Head of caudate nucleus (tissue), 42 donors: ENCODE measurements around the gene ATG10.

Source experiments
- DNase-seq, 42 donors: peaks; one replicate each; pipeline versions ENCODE4 v3.0.0 to v3.0.0-alpha.2; 2020 to 2021; ENCODE audit warnings: mixed read lengths in 7 of 42
- intact Hi-C: fragments of 100-400 bp; cut with DNase I; formaldehyde crosslinking; loops from one replicate; pipeline ENCODE4 v1.15.0; 2022

ATG10 gene

DNA sequence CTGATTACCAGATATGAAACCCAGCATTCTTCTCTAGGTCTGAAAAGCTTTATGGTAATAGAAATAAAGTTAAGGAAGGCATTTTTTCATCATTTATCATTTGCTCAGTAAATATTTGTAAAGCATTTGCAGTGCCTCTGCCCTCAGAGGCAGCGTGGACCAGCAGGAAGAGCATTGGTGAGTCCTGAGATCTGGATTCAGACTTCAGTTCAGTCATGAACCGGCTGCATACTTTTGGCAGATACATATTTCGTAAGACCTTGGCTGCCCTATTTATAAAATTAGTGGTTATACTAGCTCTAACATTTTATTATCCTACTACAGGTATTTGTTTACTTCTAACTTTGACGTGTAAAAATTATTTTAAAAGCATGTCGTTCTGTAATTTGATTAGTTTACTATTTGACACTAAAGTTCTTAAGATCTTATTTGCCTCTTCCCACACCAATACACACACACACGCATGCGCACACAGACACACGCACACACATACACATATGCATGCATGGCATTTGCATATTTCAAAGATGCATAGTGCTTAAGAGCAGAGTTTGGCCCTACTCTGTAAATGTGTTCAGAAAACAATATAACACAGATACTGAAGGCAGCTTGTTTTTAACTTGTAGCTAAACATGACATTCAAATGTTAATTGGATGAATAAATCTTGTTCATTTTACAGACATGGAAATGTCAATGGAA lies 204.4 kb downstream of the ATG10 start:
- intact Hi-C loops, result no loop called here
- DNase-seq, result no peak

DNA sequence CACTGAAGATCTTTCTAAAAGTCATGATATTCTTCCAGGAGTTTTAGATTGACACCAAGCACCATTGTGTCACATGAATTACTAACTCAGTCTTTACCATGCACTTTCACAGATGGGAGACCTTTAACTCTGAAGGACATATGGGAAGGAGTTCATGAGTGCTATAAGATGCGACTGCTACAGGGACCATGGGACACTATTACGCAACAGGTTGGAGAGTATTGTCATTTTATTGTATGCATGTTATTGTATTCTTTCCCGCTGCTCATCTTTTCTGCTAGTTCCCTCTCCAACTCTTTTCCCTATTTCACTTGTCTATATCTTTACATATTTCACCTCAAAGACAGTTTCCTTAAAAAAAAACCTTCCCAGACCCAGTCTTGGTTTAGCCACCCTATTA lies 206.6 kb downstream of the ATG10 start:
- no peak for DNase-seq
- intact Hi-C loops, result no loop called here

DNA sequence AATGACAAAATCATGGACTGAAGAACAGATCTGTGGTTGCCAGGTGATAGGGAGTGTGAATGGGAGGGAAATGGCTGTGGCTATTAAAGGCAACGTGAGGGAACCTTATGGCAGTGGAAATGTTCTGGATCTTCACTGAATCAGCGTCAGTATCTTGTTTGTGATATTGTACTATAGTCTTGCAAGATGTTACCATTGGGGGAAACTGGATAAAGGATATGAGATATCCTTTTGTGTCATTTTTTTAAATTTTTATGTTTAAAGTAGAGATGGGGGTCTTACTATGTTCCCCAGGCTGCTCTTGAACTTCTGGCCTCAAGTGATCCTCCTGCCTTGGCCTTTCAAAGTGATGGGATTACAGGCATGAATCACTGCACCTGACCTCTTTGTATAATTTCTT lies 210.8 kb downstream of the ATG10 start:
- DNase-seq, result no peak

DNA sequence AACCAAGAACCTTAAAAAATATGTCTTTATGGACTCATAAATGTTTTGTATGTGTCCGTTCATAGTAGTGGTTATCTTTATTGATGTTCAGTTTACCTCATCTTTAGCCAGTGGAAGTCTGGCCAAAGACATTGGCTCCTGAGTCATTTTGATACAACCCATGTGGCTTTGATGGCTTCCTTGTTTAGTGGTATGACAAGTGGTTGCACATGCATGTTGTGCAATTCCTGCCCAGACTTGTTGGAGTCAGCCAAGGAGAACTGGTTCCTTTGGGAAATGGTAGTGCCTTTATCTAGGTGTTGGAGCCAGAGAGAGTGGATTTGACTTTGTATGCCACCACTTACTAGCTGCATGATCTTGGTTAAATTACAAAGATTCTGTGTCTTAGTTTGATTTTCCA lies 212.0 kb downstream of the ATG10 start:
- intact Hi-C loops, result no loop called here

More for the DNA sequence above, 210.8 kb downstream of the ATG10 start:
- intact Hi-C loops, result no loop called here

DNA sequence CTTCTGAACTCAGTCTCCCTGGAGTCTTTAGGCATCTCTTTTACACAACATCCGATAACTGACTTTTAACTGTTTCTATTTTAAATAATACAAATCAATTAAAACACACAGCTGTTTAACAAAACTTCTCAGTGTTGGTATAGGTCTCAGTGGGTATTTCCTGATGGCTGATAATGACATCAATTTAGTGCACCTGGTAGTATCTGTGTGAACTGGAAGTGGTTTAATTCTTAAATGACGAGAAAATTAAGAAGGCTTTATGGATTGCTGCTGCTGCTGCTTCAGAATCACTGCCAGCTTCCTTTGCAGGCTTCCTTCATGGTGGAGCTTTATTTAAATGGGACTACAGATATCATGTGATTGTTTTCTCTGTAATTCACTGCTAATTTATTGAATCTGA lies 214.0 kb downstream of the ATG10 start:
- intact Hi-C loops, result no loop called here
- DNase-seq, result no peak

More for the DNA sequence above, 212.0 kb downstream of the ATG10 start:
- DNase-seq, result no peak

DNA sequence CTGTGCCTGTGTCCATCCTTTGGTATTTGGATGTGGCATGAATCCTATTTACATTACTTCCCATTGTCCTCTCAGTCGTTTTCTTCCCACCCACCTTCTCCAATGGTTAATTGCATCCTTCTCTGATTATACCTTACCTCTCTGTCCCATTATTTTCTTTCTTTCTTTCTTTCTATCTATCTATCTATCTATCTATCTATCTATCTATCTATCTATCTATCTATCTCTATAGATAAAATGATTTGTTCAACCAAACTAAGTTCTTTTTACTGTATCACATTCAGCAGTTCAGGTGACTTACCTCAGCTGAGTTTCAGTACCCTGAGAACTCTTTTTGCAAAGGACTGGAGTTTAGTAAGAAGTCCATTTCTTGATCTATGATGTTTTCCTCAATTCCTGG lies 225.7 kb downstream of the ATG10 start:
- intact Hi-C loops, result no loop called here
- DNase-seq, result no peak

DNA sequence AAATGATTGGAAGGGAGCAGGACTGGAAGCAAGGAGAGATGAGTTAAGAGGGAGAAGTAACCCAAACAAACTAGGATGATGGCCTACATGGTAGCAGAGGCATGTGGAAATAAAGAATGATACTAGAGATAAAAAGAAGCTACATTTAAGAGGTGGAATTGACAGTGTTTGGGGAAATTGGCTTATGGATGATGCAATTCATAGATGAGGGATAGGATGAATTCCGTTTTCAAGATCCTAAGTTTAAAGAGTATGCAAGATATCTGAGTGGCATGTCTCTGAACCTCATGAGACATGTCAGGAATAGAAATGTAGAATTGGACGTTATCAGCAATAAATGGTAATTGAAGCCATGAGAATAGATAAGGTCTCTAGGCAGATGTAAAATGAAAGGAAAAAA lies 232.7 kb downstream of the ATG10 start:
- intact Hi-C loops, result no loop called here
- DNase-seq, result no peak

DNA sequence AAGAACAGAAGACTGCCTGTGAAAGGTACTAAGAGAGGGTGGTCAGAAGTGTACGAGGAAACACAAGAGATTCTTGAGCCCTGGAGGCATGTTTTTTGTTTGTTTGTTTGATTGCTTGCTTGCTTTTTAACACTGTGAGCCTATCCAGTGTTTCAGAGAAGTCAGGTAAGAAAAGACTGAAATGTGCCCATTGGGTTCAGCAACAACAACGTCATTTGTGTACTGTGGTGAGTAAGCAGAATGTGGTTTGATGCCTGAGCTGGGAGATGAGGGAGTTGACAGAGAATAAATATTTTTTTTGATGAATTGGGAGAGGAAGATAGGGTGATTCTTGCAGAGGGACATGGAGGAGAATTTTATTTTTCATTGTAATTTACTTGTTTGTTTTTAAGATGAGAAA lies 233.2 kb downstream of the ATG10 start:
- intact Hi-C loops, result no loop called here
- DNase-seq, result no peak

DNA sequence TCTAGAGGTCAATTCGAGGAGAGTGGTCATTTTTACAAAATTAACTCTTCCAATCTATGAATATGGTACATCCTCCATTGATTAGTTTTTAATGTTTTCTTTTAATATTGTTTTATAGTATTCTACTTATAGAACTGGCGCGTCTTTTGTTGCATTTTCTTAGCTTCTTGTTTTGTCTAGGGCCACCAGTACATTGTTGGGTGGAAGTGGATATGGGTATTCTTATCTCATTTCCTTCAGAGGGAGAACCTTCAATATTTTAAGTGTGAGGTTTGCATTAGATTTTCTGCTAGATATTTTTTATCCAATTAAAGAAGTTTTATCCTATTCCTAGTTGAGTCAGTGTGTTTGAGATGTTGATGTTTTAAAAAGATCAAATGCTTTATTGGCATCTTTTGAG lies 236.5 kb downstream of the ATG10 start:
- DNase-seq, result no peak
- intact Hi-C loops, result no loop called here

DNA sequence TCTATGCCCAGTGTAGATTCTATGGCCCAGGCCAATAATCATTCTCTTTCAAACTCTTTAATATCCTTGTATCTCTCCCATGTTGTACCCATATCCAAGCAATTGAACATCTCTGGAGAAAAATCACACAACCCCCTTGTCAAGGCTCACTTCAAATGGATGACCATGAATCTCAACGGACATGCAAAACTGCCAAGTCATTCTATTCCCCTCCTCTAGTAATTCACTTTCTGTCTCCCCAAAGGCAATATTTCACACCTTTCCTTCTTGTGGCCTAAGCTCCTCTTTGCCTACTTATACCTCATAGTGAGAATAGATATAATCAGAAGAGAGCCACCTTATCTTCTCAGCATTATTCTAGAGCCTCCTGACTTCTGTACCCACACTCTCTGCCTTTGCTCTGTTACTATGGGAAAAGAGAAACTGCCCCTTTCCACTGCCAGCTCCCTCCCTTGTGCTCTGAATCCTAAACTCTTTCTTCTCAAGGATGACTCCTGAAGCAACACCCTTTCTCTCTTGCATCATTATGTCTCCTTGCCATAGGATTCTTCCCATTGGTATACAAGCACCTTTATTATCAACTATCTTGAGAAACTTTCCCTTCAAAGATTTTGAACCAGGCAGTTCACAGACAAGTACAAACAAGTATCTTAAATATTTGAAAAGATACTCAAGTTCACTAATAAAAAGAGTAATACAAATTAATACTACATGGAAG lies 240.2 kb downstream of the ATG10 start:
- no peak for DNase-seq
- intact Hi-C loops, result no loop called here

DNA sequence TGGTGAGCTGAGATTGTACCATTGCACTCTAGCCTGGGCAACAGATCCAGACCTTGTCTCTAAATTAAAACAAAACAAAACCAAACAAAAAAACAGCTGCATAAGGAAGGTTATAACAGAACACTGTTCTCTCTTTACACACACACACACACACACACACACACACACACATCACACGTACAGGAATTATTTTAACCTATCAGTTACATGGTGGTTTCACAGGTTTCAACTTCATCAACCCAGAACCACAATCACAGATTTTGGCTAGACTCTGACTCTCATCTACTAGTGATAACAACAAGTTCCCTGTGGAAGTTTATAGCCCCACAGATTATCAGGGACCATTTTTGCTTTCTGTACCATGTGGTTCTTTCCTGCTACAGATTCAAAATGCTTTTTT lies 246.1 kb downstream of the ATG10 start:
- intact Hi-C loops, result no loop called here

DNA sequence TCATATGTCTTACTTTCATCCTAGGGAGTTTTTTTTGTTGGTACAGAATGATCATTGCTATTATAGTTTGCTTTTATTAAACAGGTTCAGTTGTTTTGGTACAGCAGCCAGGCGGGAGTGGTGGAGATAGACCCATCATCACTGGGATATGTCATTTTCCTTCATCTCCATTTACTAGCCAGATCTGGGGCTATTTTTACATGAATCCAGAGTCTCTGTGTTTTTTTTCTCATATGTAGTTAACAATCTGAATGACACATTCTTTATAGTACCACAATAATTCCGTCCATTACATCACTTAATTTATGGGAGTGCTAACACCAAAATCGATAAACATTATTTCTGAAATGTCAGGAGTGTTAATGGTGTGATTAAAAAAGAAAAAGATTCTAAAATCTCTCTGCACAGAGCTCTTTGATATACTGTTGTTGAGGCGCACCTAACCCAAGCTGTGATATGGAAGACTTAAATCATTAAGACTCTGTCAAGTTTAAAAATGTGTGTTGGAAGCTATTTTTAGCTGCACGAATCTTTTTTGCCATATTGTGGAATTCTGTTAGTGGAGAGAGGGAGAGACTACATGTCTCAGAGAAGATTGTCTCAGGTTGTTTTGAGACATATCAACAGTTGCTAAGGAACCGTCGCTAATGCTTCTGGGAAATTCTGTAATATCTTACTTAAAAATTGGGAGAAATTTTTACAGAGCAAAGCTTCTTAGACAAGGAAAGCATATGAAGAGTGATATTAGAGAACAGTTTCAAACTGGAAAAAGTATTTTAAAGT lies 246.7 kb downstream of the ATG10 start:
- intact Hi-C loops, result no loop called here
- DNase-seq, result peak in 3 of 42 donors; percentile 6 to 26 (median 12)

More for the DNA sequence above, 246.1 kb downstream of the ATG10 start:
- no peak for DNase-seq

DNA sequence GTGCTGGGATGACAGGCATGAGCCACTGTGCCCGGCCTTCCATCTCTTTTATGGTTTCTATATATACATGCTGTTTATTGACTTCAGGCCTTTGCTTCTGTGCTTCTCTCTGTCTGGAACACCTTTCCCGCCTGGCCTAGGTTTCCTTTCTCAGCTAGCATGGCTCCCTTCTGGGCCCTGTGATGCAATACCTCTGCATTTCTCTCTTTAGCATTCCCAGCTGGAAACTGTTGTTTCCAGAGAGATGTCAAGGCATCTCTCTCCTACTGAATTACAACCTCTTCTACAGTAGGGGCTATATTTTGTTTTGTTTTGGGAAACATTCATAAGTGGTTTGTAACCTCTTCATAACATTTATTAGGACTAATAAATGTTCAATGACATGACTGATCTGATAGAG lies 249.2 kb downstream of the ATG10 start:
- DNase-seq, result no peak
- intact Hi-C loops, result no loop called here

DNA sequence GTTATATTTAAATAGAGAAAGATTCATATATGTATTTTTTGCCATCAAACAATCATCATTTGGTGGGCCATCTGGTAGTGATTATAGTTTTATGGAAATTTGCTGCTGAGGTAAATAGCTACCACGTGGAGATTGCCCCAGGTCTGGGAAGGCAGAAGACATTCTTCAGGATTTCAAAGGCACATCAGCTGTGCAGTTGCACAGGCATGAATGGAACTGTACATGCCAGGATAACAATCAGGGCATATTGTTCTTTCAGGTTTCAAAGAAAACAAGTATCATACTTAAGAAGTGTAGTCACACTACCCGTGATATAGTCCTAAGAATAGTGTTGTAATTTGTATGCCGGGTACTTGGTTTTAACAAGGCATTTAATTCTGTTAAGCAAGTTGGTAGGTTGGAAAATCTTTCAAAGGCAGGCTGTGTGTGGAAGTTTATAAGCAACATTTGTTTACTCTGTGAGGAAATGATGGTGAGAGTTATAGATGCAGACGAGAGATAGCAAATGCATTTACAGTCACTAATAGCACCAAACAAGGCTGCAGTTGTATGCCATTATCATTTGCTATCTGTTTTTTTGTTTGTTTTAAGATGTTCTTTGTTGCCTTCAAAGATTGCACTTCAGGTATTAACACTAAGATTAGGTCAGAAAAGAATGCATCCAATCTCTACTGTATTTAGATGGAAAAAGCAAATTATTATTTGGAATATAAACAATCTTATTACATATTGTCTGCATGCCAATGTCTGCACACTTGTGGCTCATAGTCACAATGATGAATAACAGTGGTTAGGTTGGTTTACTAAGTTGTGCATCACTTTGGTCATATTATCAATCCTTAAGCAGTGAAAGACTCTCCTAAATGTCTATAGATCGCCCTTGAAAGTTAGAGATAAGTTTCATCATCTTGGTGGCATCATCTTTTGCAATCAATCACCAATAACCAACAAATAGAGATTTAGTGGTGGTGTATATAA lies 251.1 kb downstream of the ATG10 start:
- DNase-seq, result no peak
- intact Hi-C loops, result no loop called here

DNA sequence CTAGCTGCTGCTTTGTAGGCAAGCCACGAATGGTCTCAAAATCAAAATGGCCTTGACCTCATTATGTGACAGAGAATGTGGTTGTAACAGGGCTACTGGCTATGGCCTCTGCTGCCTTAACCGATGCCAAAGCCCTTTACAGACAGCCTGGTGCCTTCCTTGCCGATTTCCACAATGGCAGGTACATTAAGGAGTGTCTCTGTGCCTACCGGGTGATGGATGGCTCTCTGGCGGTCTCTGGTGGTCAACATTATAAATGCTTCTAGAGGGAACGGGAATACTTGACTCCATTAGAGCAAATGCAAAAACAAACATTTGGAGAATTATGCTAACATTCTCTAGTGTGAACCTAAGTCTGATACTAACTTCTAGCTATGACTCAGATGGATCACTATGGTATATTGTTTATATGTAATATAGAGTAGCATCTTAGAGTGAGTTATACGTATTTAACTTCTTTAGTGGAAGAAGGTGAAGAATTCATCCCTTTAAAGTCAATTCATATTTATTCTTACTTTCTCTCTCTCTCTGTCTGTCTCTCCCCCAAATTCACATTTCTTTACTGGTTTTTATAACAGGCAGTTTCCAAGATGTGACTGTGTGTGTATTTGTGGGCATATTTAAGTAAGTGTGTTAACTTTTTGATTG lies 253.8 kb downstream of the ATG10 start:
- intact Hi-C loops, result no loop called here
- DNase-seq, result peak; percentile 21 to 88 (median 72)

DNA sequence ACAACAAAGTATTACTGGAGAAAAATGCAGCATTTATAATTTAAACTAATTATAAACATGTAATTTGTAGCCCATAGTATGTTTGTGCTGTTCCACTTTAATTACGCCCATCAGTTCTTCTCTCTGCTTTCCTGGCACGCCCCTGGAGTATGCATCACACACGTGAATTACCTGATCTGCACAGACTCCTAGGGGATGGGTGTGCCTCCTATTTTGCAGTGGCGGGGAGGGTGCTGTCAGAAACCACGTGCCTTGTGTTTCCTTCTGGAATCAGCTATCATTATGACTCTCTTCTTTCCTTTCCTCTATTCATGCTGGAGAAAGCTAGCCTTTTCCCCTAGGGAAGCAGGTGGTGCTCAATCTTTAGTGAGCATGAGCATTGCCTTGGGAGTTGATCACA lies 263.1 kb downstream of the ATG10 start:
- no peak for DNase-seq
- intact Hi-C loops, result no loop called here

DNA sequence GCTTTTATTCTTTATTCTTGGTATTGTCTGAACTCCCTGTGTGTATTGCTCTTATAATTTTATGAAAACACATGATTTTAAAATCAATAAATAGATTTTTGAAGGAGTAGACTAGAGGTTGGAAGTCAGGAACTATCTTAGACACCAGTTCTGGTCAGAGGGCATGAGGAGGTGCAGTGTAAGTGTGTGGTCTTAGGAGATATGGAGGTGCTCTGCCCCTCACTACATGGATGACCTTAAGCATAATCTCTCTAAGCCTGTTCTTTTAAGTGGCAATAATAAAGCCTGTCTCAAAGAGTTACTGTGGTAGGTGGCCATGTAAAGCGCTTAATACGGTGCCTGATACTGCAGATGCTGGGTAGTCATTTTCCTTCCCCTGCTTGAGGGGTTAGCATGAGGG lies 272.3 kb downstream of the ATG10 start:
- intact Hi-C loops, result no loop called here
- no peak for DNase-seq

DNA sequence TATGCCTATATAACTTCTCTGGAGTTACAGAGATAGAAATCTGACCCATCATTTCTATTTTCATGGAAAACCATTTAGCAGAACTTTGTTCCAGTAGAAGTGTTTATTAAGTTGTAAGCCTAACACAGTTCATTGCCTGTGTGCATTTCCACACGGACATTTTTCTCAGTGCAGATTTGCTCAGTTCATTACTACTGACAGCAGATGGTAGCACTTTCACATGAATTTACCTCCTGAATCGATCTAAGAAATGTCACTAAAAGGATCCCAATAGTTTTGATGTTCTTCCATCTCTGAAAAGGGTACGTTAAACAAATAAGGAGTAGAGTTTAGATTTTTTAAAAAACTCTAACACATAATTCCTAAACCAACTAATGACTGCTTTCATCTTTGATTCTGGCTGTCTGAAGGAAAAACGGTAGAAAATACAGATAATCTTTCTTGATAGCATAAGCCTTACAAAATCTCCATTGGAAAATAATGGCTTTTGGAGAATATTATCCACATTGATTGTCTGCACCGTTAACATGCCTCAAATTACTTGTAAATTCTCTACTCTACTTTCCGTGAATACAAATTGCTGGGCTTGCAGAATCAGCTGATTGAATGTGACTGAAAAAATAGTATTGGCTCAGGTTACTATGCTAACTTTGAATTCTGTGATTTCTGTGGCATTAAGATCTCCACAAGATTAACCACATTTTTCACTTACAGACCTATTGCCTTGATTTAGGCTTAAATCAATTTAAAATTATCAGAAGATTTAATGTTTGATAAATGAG lies 273.2 kb downstream of the ATG10 start:
- DNase-seq, result peak in 7 of 42 donors; percentile 6 to 40 (median 13)
- intact Hi-C loops, result no loop called here
